ENCODE results near the gene RYR3.

Gene RYR3

GRCh38 chr15:33310481-33311311 is at the start of gene RYR3:
Gene RYR3, plus strand, starts transcription at chr15:33310967. Its CDS starts 79 bp downstream, at chr15:33311046.
- no peak for DNase-seq

GRCh38 chr15:33262306-33262705 is 48.5 kb upstream of the RYR3 start:
- no peak for DNase-seq

GRCh38 chr15:33277689-33278088 is 33.1 kb upstream of the RYR3 start:
- no peak for DNase-seq

- DNase-seq: no peak
These were observed 31.8 kb upstream of the RYR3 start for GRCh38 chr15:33278816-33279612.

- no peak for DNase-seq
These were observed 31.1 kb upstream of the RYR3 start for GRCh38 chr15:33279613-33280205.

GRCh38 chr15:33282226-33283020 is 28.3 kb upstream of the RYR3 start:
- no peak for DNase-seq

GRCh38 chr15:33283576-33283975 is 27.2 kb upstream of the RYR3 start:
- no peak for DNase-seq

- DNase-seq: no peak
These were observed 26.4 kb upstream of the RYR3 start for GRCh38 chr15:33284336-33284735.

- peak in 3 of 4 experiments; percentile 5 to 8 (median 6) for DNase-seq
These were observed 18.0 kb upstream of the RYR3 start for GRCh38 chr15:33292717-33293307.

- no peak for DNase-seq
These were observed 16.9 kb upstream of the RYR3 start for GRCh38 chr15:33293713-33294334.

- DNase-seq: no peak
These were observed 14.7 kb upstream of the RYR3 start for GRCh38 chr15:33296050-33296449.

GRCh38 chr15:33296856-33297255 is 13.9 kb upstream of the RYR3 start:
- no peak for DNase-seq

GRCh38 chr15:33298631-33299030 is 12.1 kb upstream of the RYR3 start:
- DNase-seq: no peak

GRCh38 chr15:33304924-33305323 is 5.8 kb upstream of the RYR3 start:
- no peak for DNase-seq

GRCh38 chr15:33309602-33310276 is 1.0 kb upstream of the RYR3 start:
- no peak for DNase-seq

- no peak for DNase-seq
These were observed 675 bp downstream of the RYR3 start for GRCh38 chr15:33311312-33311971.

GRCh38 chr15:33313491-33313890 is 2.7 kb downstream of the RYR3 start:
- DNase-seq: no peak

GRCh38 chr15:33314069-33314468 is 3.3 kb downstream of the RYR3 start:
- no peak for DNase-seq

- no peak for DNase-seq
These were observed 4.3 kb downstream of the RYR3 start for GRCh38 chr15:33315044-33315443.

GRCh38 chr15:33317896-33318295 is 7.1 kb downstream of the RYR3 start:
- no peak for DNase-seq

GRCh38 chr15:33320017-33320416 is 9.2 kb downstream of the RYR3 start:
- DNase-seq: no peak
